Gastrocnemius medialis (tissue), 4 donors: ENCODE measurements around the gene ZNF345.

Source experiments
- POLR2A ChIP-seq, 2 donors: fragments of 450-650 bp; IDR thresholded peaks; one replicate each; pipeline ENCODE4 v1.6.1; 2017; ENCODE audit warnings: antibody characterized with exemption in 2 of 2, mild to moderate bottlenecking in 2 of 2, moderate library complexity in 2 of 2
- TF ChIP-seq, protein P1 (sequence below), 5 experiments: fragments of 450-650 bp in 3 of 5; fragments of 200-600 bp in 2 of 5; sonication (generic) in 2 of 5; IDR thresholded peaks in 4 of 5; conservative IDR thresholded peaks in 1 of 5; 1 replicate in 4 of 5; 2 replicates in 1 of 5; pipeline ENCODE4 v1.5.1; 2016 to 2019; ENCODE audit warnings: antibody characterized with exemption in 5 of 5, mild to moderate bottlenecking in 3 of 5, moderate library complexity in 3 of 5

DNA sequence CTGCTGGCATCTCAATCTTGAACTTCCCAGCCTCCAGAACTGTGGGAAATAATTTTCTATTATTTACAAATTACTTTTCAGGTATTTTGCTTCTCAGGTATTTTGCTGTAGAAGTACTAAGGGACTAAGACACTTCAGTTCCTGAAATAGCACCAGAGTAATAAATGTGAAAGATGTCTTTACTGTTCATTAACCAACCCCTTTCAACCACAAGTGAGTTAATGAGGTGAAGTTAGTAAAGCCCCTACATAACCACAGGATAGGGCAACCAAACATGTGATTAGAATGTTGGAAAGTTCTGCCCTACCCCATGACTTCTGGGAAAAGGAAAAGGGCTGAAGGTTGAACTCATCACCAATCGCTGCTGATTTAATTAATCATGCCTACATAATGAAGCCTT lies 2.7 kb upstream of the ZNF345 start:
- TF ChIP-seq, protein P1, sequence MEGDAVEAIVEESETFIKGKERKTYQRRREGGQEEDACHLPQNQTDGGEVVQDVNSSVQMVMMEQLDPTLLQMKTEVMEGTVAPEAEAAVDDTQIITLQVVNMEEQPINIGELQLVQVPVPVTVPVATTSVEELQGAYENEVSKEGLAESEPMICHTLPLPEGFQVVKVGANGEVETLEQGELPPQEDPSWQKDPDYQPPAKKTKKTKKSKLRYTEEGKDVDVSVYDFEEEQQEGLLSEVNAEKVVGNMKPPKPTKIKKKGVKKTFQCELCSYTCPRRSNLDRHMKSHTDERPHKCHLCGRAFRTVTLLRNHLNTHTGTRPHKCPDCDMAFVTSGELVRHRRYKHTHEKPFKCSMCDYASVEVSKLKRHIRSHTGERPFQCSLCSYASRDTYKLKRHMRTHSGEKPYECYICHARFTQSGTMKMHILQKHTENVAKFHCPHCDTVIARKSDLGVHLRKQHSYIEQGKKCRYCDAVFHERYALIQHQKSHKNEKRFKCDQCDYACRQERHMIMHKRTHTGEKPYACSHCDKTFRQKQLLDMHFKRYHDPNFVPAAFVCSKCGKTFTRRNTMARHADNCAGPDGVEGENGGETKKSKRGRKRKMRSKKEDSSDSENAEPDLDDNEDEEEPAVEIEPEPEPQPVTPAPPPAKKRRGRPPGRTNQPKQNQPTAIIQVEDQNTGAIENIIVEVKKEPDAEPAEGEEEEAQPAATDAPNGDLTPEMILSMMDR (IDR thresholded peaks at IDR 0.05 in 4 of 5, conservative IDR thresholded peaks at IDR 0.05 in 1 of 5) = no peak
- TF ChIP-seq POLR2A (IDR thresholded peaks at IDR 0.05) = no peak
